ENCODE measurements around the gene BRD3. TPM values are rescaled to one million over a fixed set of nuclear protein-coding genes. Genes with fewer than 3 reads are reported as not detected.
A peak's percentile ranks its signal among the peaks of the same experiment; 100 is the strongest.

The BRD3 gene
- total and polyA plus RNA-seq, 3 donors from 2014 or later: 30.2 to 64.5 (median 44.3) TPM

- no peaks in the 10 kb centered on the region for H3K27me3 ChIP-seq
- H3K27ac ChIP-seq: peak overlapping the region; percentile 79 to 87
- peaks cover 16% of the 10 kb centered on the region for H3K4me1 ChIP-seq
- DNase-seq: no peak
- intact Hi-C loops (cut with DNase I; ENCODE audit: low total_unique reads): no loop called here
- peak overlapping the region; percentile 75 to 80 for H3K4me3 ChIP-seq
- WGBS, 2 donors: 1% methylated on average over 20 to 108 of the region's 126 CpGs
- TF ChIP-seq CTCF (IDR thresholded peaks at IDR 0.05) (no peak), POLR2A (IDR thresholded peaks at IDR 0.05) (no peak)
- no peaks in the 10 kb centered on the region for H3K36me3 ChIP-seq (ENCODE audit: low read depth, missing control alignments)
- H3K9me3 ChIP-seq: no peaks in the 10 kb centered on the region
Measured at GRCh38 chr9:134066913-134067851, 644 bp downstream of the BRD3 start.

DNA sequence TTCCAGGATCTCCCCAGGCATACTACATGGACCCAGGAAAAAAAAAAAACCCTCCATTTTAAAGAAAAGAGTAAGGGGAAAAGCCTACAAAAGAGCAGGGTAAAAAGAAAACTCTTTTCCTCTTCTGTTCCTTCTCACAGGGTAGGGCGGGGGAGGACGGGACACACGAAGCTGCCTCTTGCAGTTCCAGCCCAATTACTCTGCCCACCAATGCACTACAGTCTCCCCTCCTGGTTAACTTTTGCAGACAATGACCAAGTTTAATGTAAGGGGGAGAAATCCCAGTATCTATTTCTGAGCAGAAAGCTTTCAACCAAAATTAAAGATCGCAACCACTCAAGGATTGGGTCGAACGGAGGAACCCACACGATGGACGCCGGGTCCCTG is 1.3 kb downstream of the BRD3 start:
- intact Hi-C loops (cut with DNase I; ENCODE audit: low total_unique reads): no loop called here
- no peaks in the 10 kb centered on the region for H3K9me3 ChIP-seq
- TF ChIP-seq POLR2A (IDR thresholded peaks at IDR 0.05) (no peak), CTCF (IDR thresholded peaks at IDR 0.05) (no peak)
- no peaks in the 10 kb centered on the region for H3K36me3 ChIP-seq (ENCODE audit: low read depth, missing control alignments)
- H3K4me3 ChIP-seq: peak overlapping the region; percentile 75 to 80
- 0 to 1% methylated on average over 9 of the region's 9 CpGs for WGBS, 2 donors
- H3K27me3 ChIP-seq: no peaks in the 10 kb centered on the region
- DNase-seq: no peak
- H3K27ac ChIP-seq: peak overlapping the region; percentile 79 to 87
- H3K4me1 ChIP-seq: peaks cover 23% of the 10 kb centered on the region

DNA sequence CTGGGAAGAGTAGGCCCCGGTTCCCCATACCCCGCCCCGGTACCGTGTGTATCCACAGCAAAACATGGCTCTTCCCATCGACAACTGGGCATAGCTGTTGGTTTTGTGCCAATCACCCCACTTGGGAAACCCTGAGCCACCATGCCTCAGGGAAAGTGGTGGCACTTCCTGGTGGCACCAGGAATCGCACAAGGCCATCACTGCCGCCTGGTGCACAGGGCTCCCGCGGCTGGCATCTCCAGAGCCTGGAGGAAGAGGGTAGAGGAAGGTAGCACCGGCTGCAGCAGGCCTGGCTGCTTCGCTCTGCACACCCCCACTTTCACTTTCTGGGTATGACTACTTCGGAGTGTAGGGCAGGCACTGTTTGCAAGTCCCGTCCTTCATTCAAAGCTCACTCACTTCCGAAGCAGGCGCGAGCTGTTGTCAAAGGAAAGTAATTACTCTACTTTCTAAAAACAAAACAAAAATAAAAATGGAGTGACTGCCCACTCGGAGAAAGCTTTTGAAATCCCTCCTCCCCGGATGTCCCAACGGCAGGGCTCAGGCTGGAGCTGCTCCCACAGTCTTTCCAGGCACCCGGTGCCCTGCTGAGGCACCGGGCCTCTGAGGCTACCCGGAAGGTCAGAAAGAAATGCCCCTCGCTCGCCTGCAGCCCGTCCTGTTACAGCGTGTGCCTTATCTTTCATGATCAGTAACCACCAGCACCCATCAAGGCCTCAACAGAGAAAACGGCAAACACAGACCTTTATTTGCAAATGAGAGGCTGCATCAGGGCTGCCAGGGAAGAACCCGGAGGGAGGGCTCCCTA is 2.0 kb downstream of the BRD3 start:
- DNase-seq: peak; percentile 39
- no peaks in the 10 kb centered on the region for H3K27me3 ChIP-seq
- TF ChIP-seq POLR2A (IDR thresholded peaks at IDR 0.05) (no peak), CTCF (IDR thresholded peaks at IDR 0.05) (no peak)
- H3K9me3 ChIP-seq: no peaks in the 10 kb centered on the region
- H3K36me3 ChIP-seq (ENCODE audit: low read depth, missing control alignments): no peaks in the 10 kb centered on the region
- whole genome bisulfite sequencing, 2 donors: 7 to 9% methylated on average over 19 to 27 of the region's 28 CpGs
- H3K4me1 ChIP-seq: peaks cover 30% of the 10 kb centered on the region
- H3K27ac ChIP-seq: peak overlapping the region; percentile 49 to 87
- H3K4me3 ChIP-seq: peak overlapping the region in 1 of 2 donors; percentile 75
- intact Hi-C loops (cut with DNase I; ENCODE audit: low total_unique reads): no loop called here

DNA sequence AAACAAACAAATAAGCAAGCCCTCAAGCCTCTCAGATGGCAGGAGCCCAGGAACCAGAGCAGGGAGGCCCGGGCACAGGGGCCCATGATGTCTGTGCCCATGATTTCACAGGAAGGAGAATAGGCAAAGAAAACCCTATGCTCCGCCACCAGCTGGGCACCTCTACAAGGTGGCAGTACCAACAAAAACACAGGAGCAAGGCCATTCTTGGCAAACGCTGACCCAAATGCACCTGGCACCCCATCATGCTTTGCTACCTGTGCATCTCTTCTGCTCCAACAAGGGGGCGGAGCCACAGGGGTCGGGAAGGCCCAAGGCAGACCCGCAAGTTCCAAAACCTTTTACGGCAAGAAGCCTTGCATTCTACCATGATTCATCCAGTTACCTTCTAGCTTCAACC is 3.1 kb downstream of the BRD3 start:
- intact Hi-C loops (cut with DNase I; ENCODE audit: low total_unique reads): no loop called here
- no peak overlapping the region for H3K4me3 ChIP-seq
- DNase-seq: no peak
- peaks cover 33% of the 10 kb centered on the region for H3K4me1 ChIP-seq
- H3K27ac ChIP-seq: no peak overlapping the region
- no peaks in the 10 kb centered on the region for H3K9me3 ChIP-seq
- H3K36me3 ChIP-seq (ENCODE audit: low read depth, missing control alignments): no peaks in the 10 kb centered on the region
- 85% methylated on average over 7 of the region's 7 CpGs for WGBS, 2 donors
- no peak for TF ChIP-seq POLR2A (IDR thresholded peaks at IDR 0.05)
- TF ChIP-seq CTCF (IDR thresholded peaks at IDR 0.05): no peak
- H3K27me3 ChIP-seq: no peaks in the 10 kb centered on the region

Data from testis (tissue), 3 donors.